ENCODE results near the gene PRR20G.

Gene PRR20G

GRCh38 chr3:127266186-127266585 is 21.7 kb downstream of the PRR20G start:
- TF ChIP-seq, protein P1, sequence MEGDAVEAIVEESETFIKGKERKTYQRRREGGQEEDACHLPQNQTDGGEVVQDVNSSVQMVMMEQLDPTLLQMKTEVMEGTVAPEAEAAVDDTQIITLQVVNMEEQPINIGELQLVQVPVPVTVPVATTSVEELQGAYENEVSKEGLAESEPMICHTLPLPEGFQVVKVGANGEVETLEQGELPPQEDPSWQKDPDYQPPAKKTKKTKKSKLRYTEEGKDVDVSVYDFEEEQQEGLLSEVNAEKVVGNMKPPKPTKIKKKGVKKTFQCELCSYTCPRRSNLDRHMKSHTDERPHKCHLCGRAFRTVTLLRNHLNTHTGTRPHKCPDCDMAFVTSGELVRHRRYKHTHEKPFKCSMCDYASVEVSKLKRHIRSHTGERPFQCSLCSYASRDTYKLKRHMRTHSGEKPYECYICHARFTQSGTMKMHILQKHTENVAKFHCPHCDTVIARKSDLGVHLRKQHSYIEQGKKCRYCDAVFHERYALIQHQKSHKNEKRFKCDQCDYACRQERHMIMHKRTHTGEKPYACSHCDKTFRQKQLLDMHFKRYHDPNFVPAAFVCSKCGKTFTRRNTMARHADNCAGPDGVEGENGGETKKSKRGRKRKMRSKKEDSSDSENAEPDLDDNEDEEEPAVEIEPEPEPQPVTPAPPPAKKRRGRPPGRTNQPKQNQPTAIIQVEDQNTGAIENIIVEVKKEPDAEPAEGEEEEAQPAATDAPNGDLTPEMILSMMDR (IDR thresholded peaks at IDR 0.05; ENCODE audit: extremely low read depth, insufficient read depth, missing control alignments): no peak
- in situ Hi-C loops (cut with MboI; ENCODE audit: low pct_unique_long_range_greater_than_20kb, low sequenced_read_pairs, unreplicated experiment): no loop called here
- DNase-seq (ENCODE audit: low spot score): no peak

DNA sequence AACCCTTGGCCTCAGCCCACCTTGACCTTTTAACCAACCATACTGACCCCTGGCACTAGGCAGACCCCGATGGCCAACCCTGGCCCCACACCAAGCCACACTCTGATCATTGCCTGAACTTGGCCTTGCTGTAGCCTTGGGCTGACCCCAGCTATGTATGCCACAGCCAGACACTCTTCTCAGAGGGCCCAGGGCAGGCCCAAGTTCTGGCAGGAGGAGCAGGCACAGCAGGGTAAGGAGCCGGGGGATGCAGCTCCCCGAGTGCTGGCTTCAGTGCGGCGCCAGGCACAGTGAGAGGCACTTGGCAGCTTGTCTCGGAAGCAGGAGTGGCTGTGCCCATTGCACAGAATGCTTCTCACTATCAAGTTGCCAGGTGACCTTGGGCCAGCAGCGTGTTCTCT is 22.3 kb downstream of the PRR20G start:
- DNase-seq (ENCODE audit: low spot score): no peak
- in situ Hi-C loops (cut with MboI; ENCODE audit: low pct_unique_long_range_greater_than_20kb, low sequenced_read_pairs, unreplicated experiment): no loop called here
- TF ChIP-seq, protein P1 (IDR thresholded peaks at IDR 0.05; ENCODE audit: extremely low read depth, insufficient read depth, missing control alignments): no peak

DNA sequence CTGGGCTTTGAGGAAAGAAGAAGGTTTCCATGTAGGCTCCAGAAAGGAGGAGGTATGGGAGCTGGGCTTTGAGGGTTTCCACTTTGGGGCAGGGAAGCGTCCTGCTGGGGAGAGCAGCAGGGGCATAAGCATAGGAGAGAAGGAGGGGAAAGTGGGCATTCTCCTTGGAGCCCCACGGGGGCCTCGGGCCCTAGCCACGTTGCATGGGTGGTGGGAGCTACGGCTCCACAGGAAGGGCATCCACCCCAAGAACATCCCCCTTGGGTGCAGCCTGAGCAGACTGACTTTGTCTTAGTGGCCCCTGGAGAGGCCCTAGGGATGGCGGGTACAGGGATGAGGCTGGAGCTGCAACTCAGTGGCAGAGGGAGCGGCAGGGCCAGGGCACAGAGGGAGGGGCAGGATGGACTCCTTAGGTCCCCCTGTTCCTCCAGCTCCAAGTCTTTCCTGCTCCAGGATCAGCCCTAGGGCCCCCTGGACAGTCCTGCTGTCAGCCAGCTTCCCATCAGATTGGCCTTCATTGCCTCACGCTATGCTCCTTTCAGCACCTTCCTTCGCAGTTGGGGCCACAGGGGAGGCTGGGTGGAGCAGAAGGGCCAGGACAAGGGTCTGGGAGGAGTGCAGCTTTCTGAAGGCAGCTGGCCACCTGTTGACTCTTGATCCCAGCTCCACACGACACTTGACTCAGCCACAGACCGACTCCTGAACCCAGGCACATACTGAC is 22.9 kb downstream of the PRR20G start:
- DNase-seq (ENCODE audit: low spot score): peak; percentile 7
- TF ChIP-seq, protein P1 (IDR thresholded peaks at IDR 0.05; ENCODE audit: extremely low read depth, insufficient read depth, missing control alignments): no peak
- in situ Hi-C loops (cut with MboI; ENCODE audit: low pct_unique_long_range_greater_than_20kb, low sequenced_read_pairs, unreplicated experiment): no loop called here

GRCh38 chr3:127264292-127264691 is 23.6 kb downstream of the PRR20G start:
- DNase-seq (ENCODE audit: low spot score): peak; percentile 4
- in situ Hi-C loops (cut with MboI; ENCODE audit: low pct_unique_long_range_greater_than_20kb, low sequenced_read_pairs, unreplicated experiment): no loop called here
- TF ChIP-seq, protein P1 (IDR thresholded peaks at IDR 0.05; ENCODE audit: extremely low read depth, insufficient read depth, missing control alignments): no peak

DNA sequence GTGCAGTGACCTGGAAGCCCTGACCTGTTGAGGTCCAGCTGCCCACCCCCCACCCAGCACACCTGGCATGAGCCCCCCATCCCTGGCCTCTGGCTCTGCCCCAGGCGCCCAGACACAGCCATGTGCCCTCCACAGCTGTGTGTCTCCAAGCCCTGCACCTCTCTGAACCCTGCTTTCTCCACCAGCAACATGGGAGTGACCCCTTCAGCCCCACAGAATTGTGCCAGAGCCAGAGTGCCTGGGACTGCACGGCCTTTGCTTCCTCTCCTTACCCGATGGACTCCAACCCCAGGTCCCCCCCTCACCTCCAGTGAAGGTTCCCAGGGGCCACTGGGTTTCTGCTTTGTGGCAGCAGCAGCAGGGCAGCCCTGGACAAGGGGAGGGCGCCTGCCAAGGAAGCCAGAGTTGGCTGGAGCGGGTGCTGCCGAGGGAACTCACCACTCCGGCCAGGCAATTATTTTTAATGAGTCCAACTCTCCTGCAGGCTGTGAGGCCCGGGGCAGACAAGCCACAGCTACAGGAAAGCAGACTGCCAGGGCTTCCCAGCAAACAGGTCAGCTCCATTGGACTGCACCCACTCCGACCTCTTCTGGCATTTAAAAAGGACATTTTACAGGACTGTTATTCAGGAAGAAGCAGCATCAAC is 24.1 kb downstream of the PRR20G start:
- in situ Hi-C loops (cut with MboI; ENCODE audit: low pct_unique_long_range_greater_than_20kb, low sequenced_read_pairs, unreplicated experiment): no loop called here
- DNase-seq (ENCODE audit: low spot score): no peak
- TF ChIP-seq, protein P1 (IDR thresholded peaks at IDR 0.05; ENCODE audit: extremely low read depth, insufficient read depth, missing control alignments): no peak

DNA sequence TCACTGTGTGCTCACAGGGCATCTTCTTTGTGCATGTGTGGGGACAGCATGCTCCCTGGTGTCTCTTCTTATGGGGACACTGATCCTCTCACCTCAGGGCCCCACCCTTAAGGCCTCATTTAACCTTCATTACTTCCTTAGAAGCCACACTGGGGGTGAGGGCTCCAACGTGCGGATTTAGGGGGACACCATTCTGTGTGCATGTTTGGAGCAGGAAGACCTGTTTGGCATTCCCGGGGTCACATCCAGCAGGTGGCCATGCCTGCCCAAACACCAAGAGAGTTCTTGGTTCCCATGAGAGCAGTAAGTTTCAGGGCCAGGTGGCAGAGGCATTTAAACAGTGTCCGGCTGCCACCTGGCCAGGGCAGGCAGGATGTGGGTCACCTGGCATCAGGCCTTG is 24.8 kb downstream of the PRR20G start:
- in situ Hi-C loops (cut with MboI; ENCODE audit: low pct_unique_long_range_greater_than_20kb, low sequenced_read_pairs, unreplicated experiment): no loop called here
- DNase-seq (ENCODE audit: low spot score): no peak
- TF ChIP-seq, protein P1 (IDR thresholded peaks at IDR 0.05; ENCODE audit: extremely low read depth, insufficient read depth, missing control alignments): no peak

Measured in GM13977 (cell line).